Stimulated activated CD8-positive, alpha-beta memory T cell treated with anti-CD3 and anti-CD28 coated beads, Interleukin-7, amount 100 ng/mL, for 24 hours (primary cell): ENCODE data around the gene IFNW1.

Experiments
- DNase-seq: peaks from one replicate; pipeline ENCODE4 v3.0.0-alpha.2; 2020; ENCODE audit warnings: low read depth

Gene IFNW1

GRCh38 chr9:21110708-21111576 lies 30.7 kb downstream of the IFNW1 start:
- no peak for DNase-seq

DNA sequence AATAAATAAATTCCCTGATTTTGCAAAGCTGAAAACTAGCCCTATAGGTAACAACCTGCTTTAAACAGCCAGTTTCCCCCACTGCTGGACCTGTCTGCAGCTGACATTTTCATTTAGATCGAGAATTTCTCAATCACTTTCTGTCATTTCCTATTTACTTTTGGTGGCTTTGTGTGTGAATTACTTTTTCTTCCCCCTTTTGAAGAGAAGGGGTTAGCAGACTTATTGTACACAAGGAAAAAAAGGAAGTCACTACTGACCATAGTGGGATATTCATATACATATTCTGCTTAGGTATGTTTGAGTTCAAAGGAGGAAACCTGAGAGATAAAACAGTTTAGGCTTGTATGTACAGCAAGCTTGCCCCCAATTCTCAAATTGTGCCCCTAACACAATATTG lies 36.8 kb downstream of the IFNW1 start:
- no peak for DNase-seq

- no peak for DNase-seq
Measured at GRCh38 chr9:21102305-21102704, 39.3 kb downstream of the IFNW1 start.

GRCh38 chr9:21097817-21098216 lies 43.8 kb downstream of the IFNW1 start:
- no peak for DNase-seq

DNA sequence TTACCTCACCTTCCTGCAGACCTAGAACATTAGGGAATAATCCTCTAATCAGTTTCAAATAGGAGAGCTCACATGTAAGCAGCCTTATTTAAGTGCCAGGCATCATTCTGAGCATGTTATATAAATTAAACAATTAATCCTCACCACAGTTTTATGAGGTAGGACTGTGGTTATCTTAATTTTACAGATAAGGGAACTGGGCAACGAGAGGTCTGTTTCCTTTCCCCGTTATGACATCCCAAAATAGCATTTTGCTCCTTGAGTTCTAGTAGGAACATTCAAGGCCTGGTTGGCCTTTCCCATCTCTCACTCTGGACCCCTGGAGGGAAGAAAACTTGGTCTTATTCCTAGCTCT lies 44.8 kb downstream of the IFNW1 start:
- DNase-seq, result no peak

- no peak for DNase-seq
Measured at GRCh38 chr9:21096172-21096900, 45.3 kb downstream of the IFNW1 start.

- no peak for DNase-seq
Measured at GRCh38 chr9:21095561-21095960, 46.1 kb downstream of the IFNW1 start.
